CD4-positive, alpha-beta memory T cell (primary cell): Measurements from ENCODE around the gene SAMSN1. TPM values are rescaled to one million over a fixed set of nuclear protein-coding genes. Genes with fewer than 3 reads are reported as not detected.

ENCODE experiments used
- CTCF ChIA-PET: fragments of 350-600 bp; sonication (Branson Sonifier 250); formaldehyde crosslinking; loops from one replicate; lab custom pipeline; 2021; ENCODE audit warnings: inconsistent platforms; ENCODE audit not compliant: partially characterized antibody; lab: Charles Lee
- POLR2A ChIA-PET: fragments of 350-600 bp; sonication (Branson Sonifier 250); formaldehyde crosslinking; loops from one replicate; lab custom pipeline; 2021; ENCODE audit not compliant: partially characterized antibody; lab: Charles Lee
- DNase-seq, 5 donors: peaks; one replicate each; pipeline versions ENCODE4 v3.0.0 to v3.0.0-alpha.2; 2020 to 2022; ENCODE audit warnings: mixed read lengths in 1 of 5
- H3K27ac ChIP-seq: one replicate; pipeline ENCODE4 v1.7.0; 2013; ENCODE audit warnings: low read depth, low read length
- H3K27me3 ChIP-seq: 2 replicates; pipeline ENCODE4 v1.7.0; 2013; ENCODE audit warnings: mild to moderate bottlenecking, low read length, moderate library complexity; ENCODE audit not compliant: insufficient read depth
- H3K36me3 ChIP-seq: 2 replicates; pipeline ENCODE4 v1.7.0; 2013; ENCODE audit warnings: mild to moderate bottlenecking, low read length, moderate library complexity; ENCODE audit not compliant: insufficient read depth
- H3K4me1 ChIP-seq: 2 replicates; pipeline ENCODE4 v1.7.0; 2013; ENCODE audit warnings: mild to moderate bottlenecking, low read length, moderate library complexity; ENCODE audit not compliant: insufficient read depth
- H3K4me3 ChIP-seq, 2 donors: one replicate each; pipeline ENCODE4 v1.7.0; 2013; ENCODE audit warnings: low read length in 2 of 2, mild to moderate bottlenecking in 1 of 2
- H3K9me3 ChIP-seq, 2 donors: one replicate each; pipeline ENCODE4 v1.7.0; 2013; ENCODE audit warnings: low read length in 2 of 2, control low read depth in 1 of 2; ENCODE audit not compliant: control insufficient read depth in 1 of 2
- H3K27ac Mint-ChIP-seq, 7 donors: one replicate each; pipeline ENCODE4 v1.8.0; 2020 to 2021; ENCODE audit warnings: mixed read lengths in 7 of 7, mild to moderate bottlenecking in 6 of 7, inconsistent platforms in 3 of 7, moderate library complexity in 3 of 7
- H3K27me3 Mint-ChIP-seq, 2 donors: one replicate each; pipeline ENCODE4 v1.8.0; 2020 to 2021; ENCODE audit warnings: mixed read lengths in 2 of 2
- H3K36me3 Mint-ChIP-seq, 2 donors: one replicate each; pipeline ENCODE4 v1.8.0; 2020 to 2021; ENCODE audit warnings: mixed read lengths in 2 of 2, inconsistent platforms in 1 of 2, mild to moderate bottlenecking in 1 of 2
- H3K4me1 Mint-ChIP-seq, 4 donors: one replicate each; pipeline ENCODE4 v1.8.0; 2020 to 2021; ENCODE audit warnings: mixed read lengths in 4 of 4, mild to moderate bottlenecking in 1 of 4
- H3K4me3 Mint-ChIP-seq, 8 donors: one replicate each; pipeline ENCODE4 v1.8.0; 2020 to 2021; ENCODE audit warnings: mixed read lengths in 8 of 8, mild to moderate bottlenecking in 7 of 8, moderate library complexity in 6 of 8, inconsistent platforms in 3 of 8
- H3K9me3 Mint-ChIP-seq, 8 donors: one replicate each; pipeline ENCODE4 v1.8.0; 2020 to 2021; ENCODE audit warnings: mixed read lengths in 8 of 8, mild to moderate bottlenecking in 5 of 8, inconsistent platforms in 3 of 8, moderate library complexity in 1 of 8
- intact Hi-C: fragments of 100-400 bp; cut with micrococcal nuclease; formaldehyde crosslinking; loops from one replicate; pipeline ENCODE4 v1.15.1; 2023
- polyA plus RNA-seq, 2 donors: library from polyadenylated mRNA; unstranded; fragments of 300-500 nt; fragmentation: Illumina TruSeq; gene quantifications; one replicate each; pipeline ENCODE4 v1.2.3, GENCODE V29; 2021
- total RNA-seq, 2 experiments: library from RNA; stranded (reverse); gene quantifications; one replicate each; pipeline ENCODE4 v1.2.3, GENCODE V29; 2021

Gene SAMSN1
- total and polyA plus RNA-seq, 4 experiments from 2014 or later, result 50.8 to 59.5 (median 57.1) TPM

DNA sequence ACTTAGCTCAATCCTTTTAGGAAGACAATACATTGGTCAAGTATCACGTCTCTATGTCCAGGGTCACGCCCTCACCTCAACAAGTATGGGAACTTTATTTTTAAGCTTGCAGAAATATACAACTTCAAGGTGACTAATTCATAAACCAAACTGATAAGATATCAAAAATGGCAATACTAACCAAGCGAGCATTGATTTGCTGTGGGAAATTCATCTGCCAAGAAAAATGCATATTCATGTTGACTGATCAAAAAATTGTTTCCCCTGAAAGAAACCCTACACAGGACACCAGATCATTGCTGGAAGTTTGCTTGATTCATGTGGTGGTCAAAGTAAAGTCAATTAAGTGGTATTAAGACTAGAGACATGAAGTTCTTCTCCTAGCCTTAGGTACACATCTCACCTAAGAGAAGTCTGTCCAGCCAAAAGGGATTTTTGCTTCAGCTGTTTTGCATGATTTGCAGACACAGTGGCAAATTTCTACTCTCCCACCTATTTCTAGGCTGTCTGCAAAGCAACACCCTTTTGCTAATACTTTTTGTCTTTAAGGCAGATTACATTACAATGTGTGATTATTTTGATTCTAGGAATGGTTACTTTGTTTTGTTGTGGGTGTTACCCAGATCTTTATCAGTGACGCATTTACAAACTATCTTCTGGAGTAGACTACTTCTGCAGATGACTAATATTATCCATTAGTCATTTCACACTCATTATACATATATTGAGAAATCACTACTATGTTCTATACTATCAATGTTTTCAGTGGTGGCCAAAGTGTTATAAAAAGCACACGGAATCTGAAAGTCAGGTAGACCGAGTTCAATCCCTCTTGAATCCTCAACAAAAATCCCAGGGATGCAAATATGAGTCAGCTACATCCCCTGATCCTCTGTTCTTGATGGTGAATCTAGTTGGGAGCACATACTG, 12.4 kb downstream of the SAMSN1 start:
- POLR2A ChIA-PET, result interaction anchor here (0.6 to 3.7 kb wide), 11 partner anchors 9 to 204 kb away, joined by 3 to 39 read pairs (median 5); no protein-coding TSS in a partner anchor
- CTCF ChIA-PET, result interaction anchor here (0.6 to 3.4 kb wide), 9 partner anchors 7 to 240 kb away, joined by 3 to 10 read pairs (median 4); no protein-coding TSS in a partner anchor
- intact Hi-C loops, result loop anchor here (1.0 to 5.0 kb wide), 6 partner anchors 9 to 1199 kb away; partner anchors contain the start of genes HSPA13 and SAMSN1
- peak; percentile 78 to 87 (median 83) for DNase-seq
- Mint-ChIP-seq H3K27ac (peak overlapping the region; percentile 97 to 100 (median 98)), H3K4me3 (peak overlapping the region; percentile 84 to 96 (median 90)), H3K36me3 (peaks cover 20 to 37% of the 10 kb centered on the region in 2 donors), H3K9me3 (peaks cover 0 to 6% (median under 1%) of the 10 kb centered on the region in 8 donors), H3K27me3 (peaks cover 0 to 1% of the 10 kb centered on the region in 2 donors), H3K4me1 (peaks cover 50 to 77% (median 59%) of the 10 kb centered on the region in 4 donors)
- Histone ChIP-seq H3K4me3 (peak overlapping the region; percentile 33 to 48), H3K27me3 (no peaks in the 10 kb centered on the region), H3K27ac (peak overlapping the region; percentile 87), H3K9me3 (no peaks in the 10 kb centered on the region), H3K36me3 (no peaks in the 10 kb centered on the region), H3K4me1 (peaks cover 60% of the 10 kb centered on the region)

DNA sequence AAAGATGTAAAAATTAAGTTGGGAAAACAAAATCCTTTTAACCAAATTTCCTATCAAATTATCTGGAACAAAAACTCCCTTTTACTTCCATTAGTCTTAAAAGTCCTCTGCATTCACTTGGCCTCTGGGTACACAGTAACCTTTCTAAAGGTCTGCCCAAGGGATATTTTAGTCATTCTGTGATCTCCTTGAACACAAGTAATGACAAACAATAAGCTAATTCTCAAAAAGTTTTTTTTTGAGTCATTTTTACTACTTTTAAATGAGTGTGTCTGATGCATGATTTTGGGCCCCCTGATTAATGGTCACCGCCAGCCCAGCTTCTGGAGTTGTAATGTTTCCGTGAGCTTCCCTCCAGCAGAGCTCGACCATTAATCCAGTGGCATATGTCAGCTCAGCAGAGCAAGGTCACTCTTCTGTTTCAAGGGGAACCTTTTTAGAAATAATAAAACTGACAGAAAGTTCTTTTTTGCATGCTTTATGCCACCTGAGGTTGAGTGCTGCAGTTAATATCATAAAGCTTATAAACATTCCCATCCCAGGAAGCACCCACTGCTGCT, 14.3 kb downstream of the SAMSN1 start:
- no peak for DNase-seq
- Histone ChIP-seq H3K27me3 (no peaks in the 10 kb centered on the region), H3K36me3 (no peaks in the 10 kb centered on the region), H3K4me3 (no peak overlapping the region), H3K4me1 (peaks cover 67% of the 10 kb centered on the region), H3K27ac (peak overlapping the region; percentile 41), H3K9me3 (no peaks in the 10 kb centered on the region)
- intact Hi-C loops, result loop anchor here (5.0 kb wide), 2 partner anchors 50 to 1200 kb away; no protein-coding TSS in a partner anchor
- Mint-ChIP-seq H3K27ac (peak overlapping the region; percentile 67 to 97 (median 86)), H3K27me3 (peaks cover 0 to 1% of the 10 kb centered on the region in 2 donors), H3K36me3 (peaks cover 15 to 29% of the 10 kb centered on the region in 2 donors), H3K4me1 (peaks cover 53 to 73% (median 63%) of the 10 kb centered on the region in 4 donors), H3K4me3 (peak overlapping the region in 2 of 8 donors; percentile 33 to 48), H3K9me3 (peaks cover 0 to 3% (median 0%) of the 10 kb centered on the region in 8 donors)
- CTCF ChIA-PET, result interaction anchor here (1.1 kb wide), 2 partner anchors 145 to 206 kb away, joined by 3 to 4 read pairs; no protein-coding TSS in a partner anchor
- POLR2A ChIA-PET, result interaction anchor here (2.2 to 3.7 kb wide), 3 partner anchors 10 to 144 kb away, joined by 8 to 39 read pairs (median 17); no protein-coding TSS in a partner anchor

DNA sequence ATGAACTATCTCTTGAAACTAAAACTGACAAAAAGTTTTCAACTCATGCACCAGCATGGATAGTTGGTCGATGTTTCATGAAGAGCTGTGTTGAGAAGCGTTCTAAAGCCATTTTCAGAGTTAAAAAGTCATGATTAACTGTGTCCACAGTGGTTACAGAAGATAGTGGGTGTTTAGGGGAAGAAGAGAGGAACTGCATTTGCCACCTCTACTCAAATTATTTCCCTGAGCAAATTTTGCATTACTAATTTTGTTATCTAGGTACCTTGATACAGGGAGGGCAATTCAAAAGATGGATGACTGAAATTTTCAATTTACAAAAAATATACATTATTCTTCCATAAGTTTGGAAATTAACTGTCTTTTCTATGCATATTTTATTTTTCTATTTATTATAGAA, 15.5 kb downstream of the SAMSN1 start:
- peaks cover 0 to 2% (median 0%) of the 10 kb centered on the region in 8 donors for H3K9me3 Mint-ChIP-seq
- DNase-seq, result no peak
- peaks cover 53 to 74% (median 65%) of the 10 kb centered on the region in 4 donors for H3K4me1 Mint-ChIP-seq
- H3K36me3 ChIP-seq, result no peaks in the 10 kb centered on the region
- H3K27me3 ChIP-seq, result no peaks in the 10 kb centered on the region
- H3K4me3 ChIP-seq, result no peak overlapping the region
- H3K27ac Mint-ChIP-seq, result peak overlapping the region; percentile 14 to 94 (median 68)
- peaks cover 9 to 27% of the 10 kb centered on the region in 2 donors for H3K36me3 Mint-ChIP-seq
- peaks cover 0 to 1% of the 10 kb centered on the region in 2 donors for H3K27me3 Mint-ChIP-seq
- peak overlapping the region in 2 of 8 donors; percentile 35 to 56 for H3K4me3 Mint-ChIP-seq
- peaks cover 76% of the 10 kb centered on the region for H3K4me1 ChIP-seq
- ChIA-PET POLR2A (interaction anchor here (3.7 kb wide), 1 partner anchor 13 kb away, joined by 39 read pairs; no protein-coding TSS in a partner anchor), CTCF (no interaction called here)
- intact Hi-C loops, result loop anchor here (5.0 kb wide), 2 partner anchors 52 to 1202 kb away; no protein-coding TSS in a partner anchor
- H3K27ac ChIP-seq, result no peak overlapping the region
- no peaks in the 10 kb centered on the region for H3K9me3 ChIP-seq

DNA sequence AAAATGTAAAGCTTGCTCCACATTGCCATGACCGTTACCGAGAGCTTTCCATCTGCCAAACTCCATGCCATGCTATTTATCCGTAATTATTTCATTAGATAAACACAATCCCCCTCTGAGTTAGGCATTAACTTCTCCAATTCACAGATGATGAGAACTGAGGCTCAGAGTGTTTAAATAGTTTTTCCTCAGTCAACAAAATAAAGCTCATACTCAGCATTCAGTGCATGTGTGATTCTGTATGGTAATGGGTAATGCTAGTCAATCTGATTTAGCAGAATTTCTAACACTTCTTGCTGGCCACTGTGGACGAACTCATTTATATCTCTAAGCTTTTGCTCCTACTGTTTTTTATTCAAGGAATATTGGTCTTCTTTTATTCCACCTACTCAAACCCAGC, 17.3 kb downstream of the SAMSN1 start:
- Mint-ChIP-seq H3K9me3 (no peaks in the 10 kb centered on the region), H3K4me1 (peaks cover 46 to 69% (median 59%) of the 10 kb centered on the region in 4 donors), H3K27me3 (no peaks in the 10 kb centered on the region), H3K4me3 (peak overlapping the region; percentile 1 to 80 (median 46)), H3K36me3 (peaks cover 0 to 13% of the 10 kb centered on the region in 2 donors), H3K27ac (peak overlapping the region in 6 of 7 donors; percentile 9 to 89 (median 63))
- DNase-seq, result no peak
- ChIA-PET CTCF (interaction anchor here (1.1 kb wide), 1 partner anchor 209 kb away, joined by 5 read pairs; no protein-coding TSS in a partner anchor), POLR2A (interaction anchor here (0.9 to 4.0 kb wide), 3 partner anchors 10 to 209 kb away, joined by 3 to 29 read pairs (median 4); partner anchors contain the start of gene SAMSN1)
- Histone ChIP-seq H3K4me1 (peaks cover 77% of the 10 kb centered on the region), H3K4me3 (no peak overlapping the region), H3K36me3 (no peaks in the 10 kb centered on the region), H3K27ac (no peak overlapping the region), H3K27me3 (no peaks in the 10 kb centered on the region), H3K9me3 (no peaks in the 10 kb centered on the region)
- intact Hi-C loops, result loop anchor here (5.0 kb wide), 1 partner anchor 42 kb away; no protein-coding TSS in a partner anchor

DNA sequence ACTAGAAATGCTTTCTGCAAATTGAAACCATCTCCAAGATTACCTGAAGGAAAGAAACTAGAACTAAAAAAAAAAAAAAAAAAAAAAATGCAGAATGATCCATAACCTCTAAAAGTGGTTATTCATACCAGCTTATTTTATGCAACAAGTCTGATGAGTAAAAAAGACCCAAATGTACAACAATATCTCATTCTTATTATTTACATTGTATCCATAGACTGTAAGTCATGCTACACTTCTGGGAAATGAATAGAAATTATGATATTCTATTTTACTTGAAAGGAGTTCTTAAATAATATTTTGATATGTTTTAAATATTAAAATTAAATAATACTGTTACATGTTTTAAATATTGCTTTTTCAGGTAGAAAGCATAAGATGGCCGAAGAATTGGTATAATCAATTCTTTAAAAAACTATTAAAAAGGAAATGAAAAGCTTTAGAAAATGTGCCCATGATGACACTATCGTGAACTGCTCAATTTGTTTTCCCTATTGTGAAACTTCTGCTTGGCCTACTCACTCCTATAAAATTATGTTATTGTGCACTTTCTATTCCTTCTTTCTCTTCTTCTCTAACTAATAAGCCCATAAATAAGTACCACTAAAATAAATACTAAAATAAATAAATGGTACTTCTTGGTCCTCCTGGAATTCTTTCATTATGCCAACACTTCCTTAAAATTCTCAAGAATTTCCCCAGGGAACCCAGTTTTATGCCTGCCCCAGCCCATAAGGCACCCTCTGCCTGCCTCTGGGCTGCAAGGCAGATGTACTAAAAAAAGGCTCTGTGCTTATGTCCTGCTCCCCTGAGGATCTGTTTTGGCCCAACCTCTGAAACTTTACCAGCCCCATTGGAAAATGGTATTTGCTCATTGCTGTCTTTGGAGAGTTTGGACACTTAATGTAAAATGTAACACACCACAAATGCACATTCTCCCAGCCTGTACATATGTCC, 18.1 kb downstream of the SAMSN1 start:
- H3K36me3 Mint-ChIP-seq, result peaks cover 0 to 11% of the 10 kb centered on the region in 2 donors
- peak overlapping the region; percentile 65 to 88 (median 80) for H3K4me3 Mint-ChIP-seq
- H3K27ac Mint-ChIP-seq, result peak overlapping the region; percentile 32 to 95 (median 83)
- H3K9me3 Mint-ChIP-seq, result no peaks in the 10 kb centered on the region
- ChIA-PET POLR2A (interaction anchor here (0.7 to 4.3 kb wide), 10 partner anchors 10 to 210 kb away, joined by 3 to 29 read pairs (median 4); partner anchors contain the start of gene SAMSN1), CTCF (interaction anchor here (1.1 to 4.4 kb wide), 4 partner anchors 14 to 210 kb away, joined by 5 to 29 read pairs (median 10); no protein-coding TSS in a partner anchor)
- H3K4me1 ChIP-seq, result peaks cover 78% of the 10 kb centered on the region
- no peaks in the 10 kb centered on the region for H3K9me3 ChIP-seq
- H3K36me3 ChIP-seq, result no peaks in the 10 kb centered on the region
- H3K27me3 ChIP-seq, result no peaks in the 10 kb centered on the region
- H3K27ac ChIP-seq, result peak overlapping the region; percentile 51
- H3K27me3 Mint-ChIP-seq, result no peaks in the 10 kb centered on the region
- peak overlapping the region in 1 of 2 donors; percentile 5 for H3K4me3 ChIP-seq
- intact Hi-C loops, result loop anchor here (5.0 kb wide), 1 partner anchor 41 kb away; no protein-coding TSS in a partner anchor
- DNase-seq, result no peak
- H3K4me1 Mint-ChIP-seq, result peaks cover 48 to 71% (median 62%) of the 10 kb centered on the region in 4 donors
